Kidney capillary endothelial cell (primary cell): Measurements from ENCODE around the gene ZNF256.

Experiments used
- DNase-seq: peaks from one replicate; pipeline ENCODE4 v3.0.0-alpha.2; 2018; ENCODE audit warnings: low spot score

ZNF256 gene

GRCh38 chr19:57947419-57948134 is at the start of gene ZNF256:
Gene ZNF256, minus strand, starts transcription at chr19:57947706. Its CDS starts 232 bp downstream, at chr19:57947474.
- peak; percentile 85 for DNase-seq

- DNase-seq, result no peak
Observed at GRCh38 chr19:57992841-57993240, 45.3 kb upstream of the ZNF256 start.

- DNase-seq, result no peak
Observed at GRCh38 chr19:57978586-57979289, 31.2 kb upstream of the ZNF256 start.

- no peak for DNase-seq
Observed at GRCh38 chr19:57974434-57974833, 26.9 kb upstream of the ZNF256 start, which contains the start of gene C19orf18. Gene C19orf18, minus strand, starts transcription at chr19:57974534. Its CDS starts 102 bp downstream, at chr19:57974432.

- no peak for DNase-seq
Observed at GRCh38 chr19:57964761-57965160, 17.3 kb upstream of the ZNF256 start.

- DNase-seq, result no peak
Observed at GRCh38 chr19:57961785-57962184, 14.3 kb upstream of the ZNF256 start.

- DNase-seq, result no peak
Observed at GRCh38 chr19:57954996-57955395, 7.5 kb upstream of the ZNF256 start.

- DNase-seq, result no peak
Observed at GRCh38 chr19:57949702-57950101, 2.2 kb upstream of the ZNF256 start.

- DNase-seq, result no peak
Observed at GRCh38 chr19:57949296-57949695, 1.8 kb upstream of the ZNF256 start.

GRCh38 chr19:57947088-57947418 is 453 bp downstream of the ZNF256 start:
- DNase-seq, result no peak

GRCh38 chr19:57946316-57946715 is 1.2 kb downstream of the ZNF256 start:
- no peak for DNase-seq

- DNase-seq, result no peak
Observed at GRCh38 chr19:57941593-57941992, 5.9 kb downstream of the ZNF256 start.

- no peak for DNase-seq
Observed at GRCh38 chr19:57935731-57936130, 11.8 kb downstream of the ZNF256 start.

GRCh38 chr19:57934820-57935665 is 12.5 kb downstream of the ZNF256 start, which contains the start of gene ZNF418:
Gene ZNF418, minus strand, starts transcription at chr19:57935402. Its CDS starts 1,580 bp downstream, at chr19:57933822.
- peak; percentile 40 for DNase-seq

GRCh38 chr19:57927587-57927986 is 19.9 kb downstream of the ZNF256 start:
- no peak for DNase-seq

- DNase-seq, result peak; percentile 89
Observed at GRCh38 chr19:57916168-57916995, 31.1 kb downstream of the ZNF256 start, which contains the start of gene ZNF417. Gene ZNF417, minus strand, starts transcription at chr19:57916592. Its CDS starts 181 bp downstream, at chr19:57916411.

GRCh38 chr19:57914531-57914930 is 33.0 kb downstream of the ZNF256 start:
- no peak for DNase-seq

- DNase-seq, result no peak
Observed at GRCh38 chr19:57907394-57907793, 40.1 kb downstream of the ZNF256 start.

- DNase-seq, result no peak
Observed at GRCh38 chr19:57905258-57905657, 42.2 kb downstream of the ZNF256 start.

- no peak for DNase-seq
Observed at GRCh38 chr19:57903618-57904184, 43.8 kb downstream of the ZNF256 start.

- DNase-seq, result no peak
Observed at GRCh38 chr19:57900311-57900710, 47.2 kb downstream of the ZNF256 start.
